Measurements from ENCODE around the gene SYT7. TPM values are rescaled to one million over a fixed set of nuclear protein-coding genes. Genes with fewer than 3 reads are reported as not detected.
"Not testable (repeated sequence)": the region's sequence is repeated elsewhere in the genome, so short reads cannot be mapped to it uniquely, and the experiment has no call there.

SYT7 gene
- total RNA-seq, 2 donors from 2014 or later: 8.6 to 12.2 TPM

- DNase-seq: no peak
- H3K4me1 ChIP-seq: no peaks in the 10 kb centered on the region
- no peak overlapping the region for H3K27ac ChIP-seq
- no peaks in the 10 kb centered on the region for H3K27me3 ChIP-seq
- 71 to 72% methylated on average over 6 of the region's 6 CpGs for WGBS, 2 donors
- H3K36me3 ChIP-seq (replicated peaks in 1 of 2; ENCODE audit: insufficient read depth in 1 of 2, low read depth in 2 of 2): no peaks in the 10 kb centered on the region
- H3K9me3 ChIP-seq: no peaks in the 10 kb centered on the region
- no peak overlapping the region for H3K4me3 ChIP-seq
- no peak for ATAC-seq
- intact Hi-C loops (cut with DNase I): no loop called here
- TF ChIP-seq POLR2A (IDR thresholded peaks at IDR 0.05) (no peak), CTCF (IDR thresholded peaks at IDR 0.05) (no peak)
Observed at GRCh38 chr11:61619471-61620226, 38.8 kb upstream of the SYT7 start.

GRCh38 chr11:61618978-61619377, 38.1 kb upstream of the SYT7 start:
- Histone ChIP-seq H3K4me3 (no peak overlapping the region), H3K4me1 (no peaks in the 10 kb centered on the region), H3K27ac (no peak overlapping the region), H3K36me3 (replicated peaks in 1 of 2; ENCODE audit: insufficient read depth in 1 of 2, low read depth in 2 of 2) (no peaks in the 10 kb centered on the region), H3K27me3 (no peaks in the 10 kb centered on the region), H3K9me3 (no peaks in the 10 kb centered on the region)
- ATAC-seq: no peak
- no peak for DNase-seq
- TF ChIP-seq CTCF (IDR thresholded peaks at IDR 0.05) (no peak), POLR2A (IDR thresholded peaks at IDR 0.05) (no peak)
- intact Hi-C loops (cut with DNase I): no loop called here
- 64 to 78% methylated on average over 4 to 5 of the region's 5 CpGs for WGBS, 2 donors

- no peak for TF ChIP-seq POLR2A (IDR thresholded peaks at IDR 0.05)
- peak in 1 of 7 experiments; percentile 11 for TF ChIP-seq CTCF (IDR thresholded peaks at IDR 0.05)
Observed at GRCh38 chr11:61617515-61617914, 36.6 kb upstream of the SYT7 start.

GRCh38 chr11:61616434-61616833, 35.6 kb upstream of the SYT7 start:
- WGBS, 2 donors: 67 to 74% methylated on average over 2 of the region's 2 CpGs
- Histone ChIP-seq H3K4me1 (no peaks in the 10 kb centered on the region), H3K36me3 (replicated peaks in 1 of 2; ENCODE audit: insufficient read depth in 1 of 2, low read depth in 2 of 2) (no peaks in the 10 kb centered on the region), H3K9me3 (no peaks in the 10 kb centered on the region), H3K27ac (no peak overlapping the region), H3K4me3 (no peak overlapping the region), H3K27me3 (no peaks in the 10 kb centered on the region)
- no peak for ATAC-seq
- intact Hi-C loops (cut with DNase I): no loop called here
- TF ChIP-seq CTCF (IDR thresholded peaks at IDR 0.05) (no peak), POLR2A (IDR thresholded peaks at IDR 0.05) (no peak)
- no peak for DNase-seq

More at GRCh38 chr11:61617515-61617914, 36.6 kb upstream of the SYT7 start:
- H3K27ac ChIP-seq: no peak overlapping the region
- H3K27me3 ChIP-seq: no peaks in the 10 kb centered on the region
- H3K4me3 ChIP-seq: no peak overlapping the region
- no peak for DNase-seq
- ATAC-seq: no peak
- H3K36me3 ChIP-seq (replicated peaks in 1 of 2; ENCODE audit: insufficient read depth in 1 of 2, low read depth in 2 of 2): no peaks in the 10 kb centered on the region
- 90 to 96% methylated on average over 4 of the region's 4 CpGs for WGBS, 2 donors
- no peaks in the 10 kb centered on the region for H3K9me3 ChIP-seq
- intact Hi-C loops (cut with DNase I): no loop called here
- H3K4me1 ChIP-seq: no peaks in the 10 kb centered on the region

- H3K27me3 ChIP-seq; H3K9me3 ChIP-seq; H3K27ac ChIP-seq; intact Hi-C loops (cut with DNase I); ATAC-seq; DNase-seq; H3K36me3 ChIP-seq (replicated peaks in 1 of 2; ENCODE audit: insufficient read depth in 1 of 2, low read depth in 2 of 2); H3K4me1 ChIP-seq; H3K4me3 ChIP-seq: not testable (repeated sequence)
- WGBS, 2 donors: 59% methylated on average over 6 of the region's 6 CpGs
Observed at GRCh38 chr11:61614782-61615181, 33.9 kb upstream of the SYT7 start.
